ENCODE data around the gene SLC2A2.
A peak's percentile ranks its signal among the peaks of the same experiment; 100 is the strongest.

The SLC2A2 gene

DNA sequence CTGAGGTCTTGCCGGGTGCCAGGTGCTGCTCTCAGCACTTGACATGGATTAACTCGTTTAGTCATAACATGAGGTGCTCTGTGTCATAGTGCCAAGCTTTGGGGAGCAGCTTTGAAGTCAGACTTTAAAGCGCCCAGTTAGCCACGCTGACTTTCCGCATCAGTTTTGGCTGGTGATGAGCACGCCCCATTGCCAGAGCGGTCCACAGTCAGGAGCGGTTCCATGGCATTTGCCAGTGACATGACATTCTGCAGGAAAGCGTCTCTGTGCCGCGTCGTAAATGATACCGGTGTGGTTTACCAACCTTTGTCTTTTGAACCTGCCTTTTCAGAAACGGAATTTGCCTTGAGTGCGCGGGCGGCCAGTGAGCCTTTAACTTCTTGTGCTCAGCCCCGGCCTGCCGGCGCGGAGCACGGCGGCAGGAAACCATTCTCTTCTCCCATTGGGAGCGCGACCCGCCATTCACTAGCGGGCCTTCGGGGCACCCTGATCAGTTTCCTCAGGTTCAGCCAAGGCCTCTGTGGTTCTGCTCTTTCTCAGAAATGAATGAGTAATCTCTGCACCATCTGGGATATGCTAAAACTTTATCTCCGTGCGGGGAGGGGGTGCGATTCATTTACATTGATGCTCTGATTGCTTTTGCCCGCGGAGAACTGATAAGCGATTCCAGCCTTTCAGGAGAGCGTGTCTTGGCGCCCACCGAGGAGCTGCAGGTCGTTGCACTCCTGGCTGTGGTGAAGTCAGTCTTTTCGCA, 1.7 kb upstream of the SLC2A2 start:
- DNase-seq = peak; percentile 29

DNA sequence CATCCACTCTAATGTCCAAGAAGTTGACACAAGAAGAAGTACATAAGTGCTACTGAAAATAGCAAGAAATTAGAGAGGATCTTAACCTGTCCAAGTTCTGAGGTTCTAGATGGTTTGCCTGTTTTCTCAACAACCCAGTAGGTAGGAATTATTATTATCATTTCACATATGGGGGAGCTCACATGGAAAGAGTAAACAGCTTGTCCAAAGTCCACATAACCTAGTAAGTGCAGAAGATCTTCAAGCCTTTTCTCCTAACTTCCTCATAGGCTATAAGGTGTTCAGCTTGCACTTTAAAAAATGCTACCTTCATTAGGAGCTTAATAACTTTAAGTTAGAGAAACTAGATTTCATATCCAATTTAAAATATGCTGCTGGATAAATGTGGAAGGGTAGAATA, 3.0 kb downstream of the SLC2A2 start:
- DNase-seq = no peak

DNA sequence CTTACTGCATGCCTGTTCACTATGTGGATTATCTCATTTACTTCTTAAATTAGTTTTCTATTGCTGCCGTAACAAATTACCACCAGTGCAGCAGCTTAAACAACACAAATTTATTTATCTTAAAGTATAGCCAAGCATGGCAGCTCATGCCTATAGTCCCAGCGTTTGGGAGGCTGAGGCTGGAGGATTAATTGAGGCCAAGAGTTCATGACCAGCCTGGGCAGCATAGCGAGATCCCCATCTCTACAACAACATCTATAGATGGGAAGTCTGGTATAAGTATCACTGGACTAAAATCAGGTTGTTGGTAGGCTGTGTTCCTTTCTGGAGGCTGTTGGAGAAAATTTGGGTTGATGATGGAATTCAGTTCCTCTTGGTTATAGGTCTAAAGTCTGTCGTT, 5.1 kb downstream of the SLC2A2 start:
- no peak for DNase-seq

DNA sequence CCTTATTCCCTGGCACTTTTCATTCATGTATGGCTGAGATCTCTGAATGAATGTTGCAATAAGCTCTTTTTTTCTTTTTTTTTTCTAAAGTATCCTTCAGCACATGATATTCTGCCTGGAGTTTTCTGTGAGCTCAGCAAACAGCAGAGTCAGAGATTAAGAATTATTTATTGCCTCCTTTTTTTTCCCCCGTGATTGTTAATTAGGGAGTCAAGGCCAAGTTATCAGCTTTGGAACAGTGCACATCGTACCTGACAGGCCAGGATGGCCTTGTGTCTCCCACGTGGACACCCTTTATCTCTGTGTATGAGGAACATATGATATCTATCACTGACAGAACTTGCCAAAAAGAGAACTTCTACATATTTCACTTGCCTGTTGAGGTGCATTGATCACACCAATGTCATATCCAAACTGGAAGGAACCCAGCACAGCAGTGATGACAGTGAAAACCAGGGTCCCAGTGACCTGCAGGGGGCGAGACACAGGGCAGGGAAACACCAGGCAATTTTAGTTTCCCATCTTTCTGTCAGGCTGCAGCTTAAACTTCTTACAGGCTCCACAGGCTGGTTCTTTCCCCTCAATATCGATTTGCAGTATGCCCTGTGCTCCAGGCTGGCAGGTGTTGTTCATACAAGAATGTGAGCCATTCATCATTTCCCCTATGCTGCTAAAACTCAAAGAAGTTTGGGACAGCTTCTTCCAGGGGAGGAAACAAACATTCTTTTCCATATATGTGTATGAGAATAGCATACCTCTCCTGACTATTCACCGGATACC, 8.2 kb downstream of the SLC2A2 start:
- no peak for DNase-seq

DNA sequence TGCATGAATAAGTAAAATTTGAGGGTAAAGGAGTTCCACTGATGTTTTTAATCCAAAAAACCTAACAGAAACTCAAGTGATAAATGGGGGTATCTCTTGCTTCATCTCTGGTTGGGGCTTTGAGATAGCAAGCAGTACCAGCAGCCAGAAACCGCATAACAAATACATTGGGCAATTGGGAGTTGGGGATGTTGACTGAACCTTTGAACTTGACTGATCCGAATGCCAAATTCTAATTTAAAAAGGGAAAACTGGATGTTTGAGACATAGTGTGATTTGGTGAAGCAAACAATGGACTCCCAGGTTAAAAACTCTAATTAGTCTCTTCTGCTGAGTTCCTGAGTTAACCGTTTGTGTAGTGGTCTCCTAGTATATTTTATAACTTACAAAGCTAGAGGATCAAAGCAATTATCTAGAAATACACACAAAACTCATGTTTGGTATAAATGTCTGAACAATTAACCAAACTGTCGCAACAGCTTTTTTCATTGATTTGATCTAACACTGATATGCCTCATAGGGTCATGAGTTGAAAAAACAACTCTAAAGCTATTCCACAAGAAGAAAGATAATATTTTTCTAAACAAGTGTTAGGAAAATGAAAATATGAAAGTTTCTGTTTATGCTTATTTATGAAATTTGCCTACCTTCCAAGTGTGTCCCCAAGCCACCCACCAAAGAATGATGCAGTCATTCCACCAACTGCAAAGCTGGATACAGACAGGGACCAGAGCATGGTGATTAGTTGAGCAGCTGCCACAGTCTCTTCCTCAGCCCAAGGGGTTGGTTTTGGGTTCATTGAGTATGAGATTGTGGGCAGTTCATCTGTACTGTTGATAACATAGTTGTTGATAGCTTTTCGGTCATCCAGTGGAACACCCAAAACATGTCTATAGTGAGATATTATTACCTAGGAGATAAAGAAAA, 12.4 kb downstream of the SLC2A2 start:
- DNase-seq = no peak

DNA sequence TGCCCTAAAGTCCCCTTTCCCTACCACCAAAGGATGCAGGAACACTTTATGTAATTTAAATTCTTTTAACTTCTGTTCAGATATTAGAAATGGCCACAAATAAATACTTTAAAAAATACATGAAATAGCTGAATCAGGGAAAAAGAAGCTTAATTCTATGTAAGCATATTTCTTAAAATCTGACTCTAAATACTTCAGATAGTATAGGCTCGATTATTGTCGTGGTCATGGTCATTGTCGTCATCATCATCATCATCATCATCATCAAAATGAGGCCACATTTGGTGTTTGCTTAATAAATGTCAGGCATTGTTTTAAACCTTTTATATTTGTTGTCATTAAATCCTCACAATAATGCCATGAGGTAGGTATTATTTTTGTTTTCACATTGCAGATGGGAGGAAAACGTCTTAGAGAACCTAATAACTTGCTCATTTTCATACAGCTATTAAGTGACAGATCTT, 14.6 kb downstream of the SLC2A2 start:
- DNase-seq = no peak

DNA sequence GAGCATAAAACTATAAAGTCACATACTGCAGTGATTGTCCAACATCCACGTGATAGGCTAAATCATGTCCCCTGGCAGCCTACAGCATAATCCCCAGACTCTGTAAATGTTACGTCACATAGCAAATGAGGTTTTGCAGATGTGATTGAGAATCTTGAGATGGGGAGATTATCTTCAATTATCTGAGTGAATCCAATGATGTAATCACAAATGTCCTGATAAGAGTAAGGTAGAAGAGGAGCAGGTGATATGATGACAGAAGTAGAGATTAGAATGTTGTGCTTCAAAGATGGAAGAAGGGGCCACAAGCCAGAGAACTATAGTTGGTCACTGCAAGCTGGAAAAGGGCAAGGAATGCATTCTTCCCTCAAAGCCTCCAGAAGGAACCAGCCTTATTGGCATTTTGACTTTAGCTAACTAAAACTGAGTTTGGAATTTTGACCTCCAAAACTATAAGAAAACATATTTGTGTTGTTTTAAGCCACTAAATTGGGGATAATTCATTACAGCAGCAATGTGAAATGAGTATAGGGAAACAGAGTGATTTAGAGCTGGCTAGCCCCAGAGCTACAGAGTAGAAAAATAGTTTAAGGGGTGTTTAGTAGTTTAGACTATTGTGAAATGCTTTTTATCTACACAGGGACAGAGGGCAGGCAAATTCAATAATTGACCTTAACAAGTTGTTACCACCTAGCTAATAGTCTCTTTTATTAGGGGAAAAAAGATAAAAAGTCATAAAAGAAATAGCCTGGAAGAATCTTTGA, 15.2 kb downstream of the SLC2A2 start:
- DNase-seq = no peak

- no peak for DNase-seq
These were observed 19.2 kb downstream of the SLC2A2 start for GRCh38 chr3:171007316-171007715.

DNA sequence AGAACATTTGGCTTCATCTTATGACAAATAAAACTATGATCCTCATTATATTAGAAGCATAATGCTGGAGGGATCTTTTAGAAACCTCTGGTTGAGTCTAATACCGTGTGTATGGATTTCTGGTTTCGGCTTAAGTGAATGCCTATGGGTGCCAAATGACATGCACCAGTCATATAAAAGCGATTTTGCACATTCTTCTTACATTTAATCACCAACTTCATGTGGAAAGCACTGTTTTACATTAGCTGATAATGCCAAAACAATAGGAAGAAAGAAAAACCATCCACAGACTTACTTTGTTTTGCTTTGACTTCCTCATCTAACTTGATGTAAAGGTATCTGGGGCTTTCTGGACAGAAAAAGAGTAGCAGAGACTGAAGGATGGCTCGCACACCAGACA, 20.9 kb downstream of the SLC2A2 start:
- no peak for DNase-seq

DNA sequence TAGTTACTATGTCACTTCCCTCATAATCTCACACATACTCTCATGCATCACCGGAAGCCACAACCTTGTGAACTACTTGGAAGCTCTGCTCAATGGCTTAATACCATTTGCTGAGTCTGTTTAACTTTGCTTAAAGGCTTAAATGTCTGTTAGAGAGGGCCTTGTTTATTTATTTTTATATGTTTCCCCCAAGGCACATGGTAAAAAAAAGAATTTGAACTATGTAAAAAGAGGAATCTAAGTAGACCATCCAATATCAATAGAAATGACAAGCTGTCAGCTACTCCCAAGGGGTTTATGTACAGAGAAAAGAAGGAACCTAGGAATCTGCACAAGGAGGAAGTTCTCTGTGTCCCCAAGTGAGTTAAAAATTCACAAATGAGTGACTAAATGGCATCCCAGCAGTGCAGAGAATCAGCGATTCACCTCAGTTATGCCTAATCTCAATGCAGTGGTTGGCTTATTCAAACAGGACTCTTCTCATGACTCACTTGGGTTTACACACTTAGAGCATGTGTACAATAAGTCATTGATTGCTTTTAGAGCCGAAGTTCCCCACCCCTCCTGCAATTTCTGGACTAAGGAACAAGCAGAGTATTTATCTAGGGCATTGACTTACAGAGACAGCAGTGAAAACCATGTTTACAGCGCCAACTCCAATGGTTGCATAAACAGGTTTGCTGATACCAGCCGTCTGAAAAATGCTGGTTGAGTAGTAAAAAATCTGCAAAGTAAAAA, 24.4 kb downstream of the SLC2A2 start:
- no peak for DNase-seq

- DNase-seq = no peak
These were observed 25.1 kb downstream of the SLC2A2 start for GRCh38 chr3:171001250-171001893.

DNA sequence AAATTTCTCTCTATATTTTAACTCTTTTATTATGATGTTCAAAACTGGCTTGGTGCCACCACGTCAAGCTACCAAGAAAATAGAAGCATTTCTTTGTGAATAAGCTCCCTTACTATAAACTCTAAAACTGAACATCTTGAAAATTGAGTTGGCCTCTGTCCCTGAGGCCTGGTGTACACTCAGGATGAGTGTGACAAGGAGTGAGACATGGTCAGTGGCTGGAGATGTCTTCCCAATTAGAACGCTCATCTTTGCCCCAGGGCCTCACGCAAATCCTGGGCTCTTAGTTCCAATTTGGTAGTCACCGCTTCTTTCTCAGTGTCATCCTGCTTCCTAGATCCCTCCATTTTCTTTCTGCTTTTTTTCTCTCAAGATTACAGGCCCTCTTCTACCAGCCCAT, 26.2 kb downstream of the SLC2A2 start:
- no peak for DNase-seq

DNA sequence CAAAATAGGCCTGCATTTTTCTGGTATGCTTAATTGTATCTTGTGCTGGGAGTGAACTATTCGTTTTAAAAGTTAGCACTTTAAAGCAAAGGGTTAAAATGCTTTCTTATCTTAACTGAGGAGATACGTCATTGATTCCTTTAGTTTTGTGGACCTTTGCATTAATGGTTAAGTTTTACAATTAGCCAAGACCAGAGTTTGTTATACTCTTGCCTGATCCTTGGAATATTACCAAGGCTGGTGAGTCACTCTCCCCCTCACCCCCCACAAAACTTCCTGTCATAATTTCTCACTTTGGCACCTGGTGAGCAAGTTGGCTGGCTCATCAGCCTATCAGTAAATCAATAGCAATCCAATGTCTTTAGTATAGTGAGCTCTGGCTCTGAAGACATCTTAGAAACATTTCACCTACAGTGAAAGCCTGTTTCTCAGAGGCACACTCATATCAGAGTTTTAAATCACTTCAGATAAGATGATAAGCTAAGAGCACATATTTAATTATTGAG, 26.7 kb downstream of the SLC2A2 start:
- no peak for DNase-seq

DNA sequence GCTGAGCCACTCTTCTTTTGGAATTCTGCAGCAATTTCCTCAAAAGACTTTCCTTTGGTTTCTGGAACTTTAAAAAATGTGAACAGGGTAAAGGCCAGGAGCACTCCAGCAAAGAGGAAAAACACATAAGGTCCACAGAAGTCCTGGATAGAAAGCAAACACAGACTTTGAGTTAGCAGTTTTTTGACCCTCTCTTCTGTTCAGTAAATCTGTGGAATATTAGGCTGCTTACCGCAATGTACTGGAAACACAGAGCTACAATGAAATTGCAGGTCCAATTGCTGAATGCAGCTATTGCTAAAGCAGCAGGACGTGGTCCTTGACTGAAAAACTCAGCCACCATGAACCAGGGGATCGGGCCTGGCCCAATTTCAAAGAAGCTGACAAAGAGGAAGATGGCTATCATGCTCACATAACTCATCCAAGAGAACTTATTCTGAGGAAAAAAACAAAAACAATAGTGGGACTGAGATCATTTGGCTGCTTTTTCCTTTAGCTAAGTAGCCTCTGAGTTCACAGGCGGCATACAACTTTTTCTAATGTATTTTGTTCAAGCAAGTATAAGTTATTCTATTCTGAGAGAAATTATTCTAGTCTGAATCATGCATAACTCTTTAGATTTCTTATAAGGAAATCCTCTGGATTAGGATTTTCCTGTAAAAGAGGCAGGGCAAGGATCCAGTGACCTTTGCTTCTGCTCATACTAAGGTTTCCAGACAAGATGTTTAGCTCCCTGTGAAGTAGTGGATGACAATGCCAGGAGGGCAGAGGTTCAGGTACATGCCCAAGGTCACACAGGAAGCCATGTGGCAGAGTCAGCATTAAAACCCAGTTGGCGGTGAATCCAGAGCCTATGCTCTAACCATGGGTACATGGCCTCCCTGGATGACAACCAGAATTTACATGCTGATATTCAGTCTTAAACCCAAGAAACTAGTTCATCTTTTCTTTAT, 28.3 kb downstream of the SLC2A2 start:
- no peak for DNase-seq

DNA sequence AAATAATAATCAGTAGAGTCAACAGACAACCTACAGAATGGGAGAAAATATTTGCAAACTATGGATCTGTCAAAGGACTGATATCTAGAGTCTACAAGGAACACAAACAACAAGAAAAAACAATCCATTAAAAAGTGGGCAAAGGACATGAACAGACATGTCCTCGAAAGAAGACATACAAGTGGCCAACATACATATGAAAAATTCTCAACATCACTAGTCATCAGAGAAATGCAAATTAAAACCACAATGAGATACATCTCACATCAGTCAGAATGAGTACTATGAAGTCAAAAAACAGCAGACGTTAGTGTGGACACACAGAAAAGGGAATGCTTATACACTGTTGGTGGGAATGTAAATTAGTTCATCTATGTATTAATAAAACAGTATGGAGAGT, 33.7 kb downstream of the SLC2A2 start:
- no peak for DNase-seq

GRCh38 chr3:170991664-170992063, 34.9 kb downstream of the SLC2A2 start:
- DNase-seq = no peak

GRCh38 chr3:170989100-170989648, 37.3 kb downstream of the SLC2A2 start:
- no peak for DNase-seq

GRCh38 chr3:170988378-170988777, 38.1 kb downstream of the SLC2A2 start:
- no peak for DNase-seq

DNA sequence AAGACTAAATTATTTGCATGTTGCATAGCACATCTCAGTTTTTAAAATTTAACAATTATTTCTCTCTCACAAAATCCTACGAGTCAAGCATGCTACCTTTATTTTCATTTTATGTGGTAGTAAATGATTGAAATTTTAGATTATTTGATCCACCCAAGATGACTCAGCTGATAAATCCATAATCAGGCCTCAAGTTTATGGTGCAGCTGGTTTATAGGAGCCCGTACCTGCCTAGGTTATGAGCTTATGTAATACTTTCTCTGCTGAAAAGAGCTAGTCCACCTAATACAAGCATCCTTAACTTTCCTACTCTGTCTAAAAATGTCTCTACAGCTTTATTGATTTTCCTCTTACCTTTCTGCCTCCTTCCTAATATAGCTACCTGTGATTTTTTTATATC, 41.2 kb downstream of the SLC2A2 start:
- no peak for DNase-seq

DNA sequence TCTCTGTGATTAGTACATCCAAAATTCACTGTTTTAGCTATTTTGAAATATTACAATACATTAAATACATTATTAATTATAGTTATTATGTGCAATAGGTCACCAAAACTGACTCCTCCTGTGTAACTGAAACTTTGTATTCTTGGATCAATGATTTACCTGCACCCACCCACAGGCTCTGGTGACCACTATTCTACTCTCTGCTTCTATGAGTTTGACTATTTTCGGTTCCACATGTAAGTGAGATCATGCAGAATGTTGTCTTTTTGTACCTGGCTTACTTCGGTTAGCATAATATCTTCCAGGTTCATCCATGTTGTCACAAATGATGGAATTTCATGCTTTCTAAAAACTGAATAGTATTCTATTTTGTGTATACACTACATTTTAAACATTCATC, 43.8 kb downstream of the SLC2A2 start:
- no peak for DNase-seq

All from DMS79 (cell line).